Germinal center (tissue), 1 donor: Measurements from ENCODE around the gene GAGE10.

Source experiments
- DNase-seq: peaks from one replicate; pipeline ENCODE4 v3.0.0; 2012; ENCODE audit warnings: mixed read lengths, low spot score

GAGE10 gene, protein sequence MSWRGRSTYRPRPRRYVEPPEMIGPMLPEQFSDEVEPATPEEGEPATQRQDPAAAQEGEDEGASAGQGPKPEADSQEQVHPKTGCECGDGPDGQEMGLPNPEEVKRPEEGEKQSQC

DNA sequence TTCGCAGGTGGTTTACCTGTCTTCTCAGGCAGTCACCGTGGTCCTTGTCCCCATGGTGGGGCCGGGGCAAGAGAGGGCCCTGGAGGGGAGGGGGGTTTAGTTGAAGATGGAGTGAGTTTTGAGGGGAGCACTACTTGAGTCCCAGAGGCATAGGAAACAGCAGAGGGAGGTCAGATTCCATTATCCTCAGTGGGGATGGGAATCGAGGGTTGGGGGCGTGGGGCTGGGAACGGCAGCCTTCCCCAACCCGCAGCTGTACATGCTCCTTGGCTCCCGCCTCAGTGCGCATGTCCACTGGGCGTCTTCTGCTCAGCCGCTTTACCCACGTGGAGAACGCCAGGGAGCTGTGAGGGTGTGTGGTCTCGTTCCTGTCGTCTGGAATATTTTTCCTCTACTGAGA, at the start of gene GAGE10:
Gene GAGE10, plus strand, starts transcription at position 301 of the 400 bp plus-strand sequence. CDS start 1,214 bp downstream, outside the sequence.
- no peak for DNase-seq

DNA sequence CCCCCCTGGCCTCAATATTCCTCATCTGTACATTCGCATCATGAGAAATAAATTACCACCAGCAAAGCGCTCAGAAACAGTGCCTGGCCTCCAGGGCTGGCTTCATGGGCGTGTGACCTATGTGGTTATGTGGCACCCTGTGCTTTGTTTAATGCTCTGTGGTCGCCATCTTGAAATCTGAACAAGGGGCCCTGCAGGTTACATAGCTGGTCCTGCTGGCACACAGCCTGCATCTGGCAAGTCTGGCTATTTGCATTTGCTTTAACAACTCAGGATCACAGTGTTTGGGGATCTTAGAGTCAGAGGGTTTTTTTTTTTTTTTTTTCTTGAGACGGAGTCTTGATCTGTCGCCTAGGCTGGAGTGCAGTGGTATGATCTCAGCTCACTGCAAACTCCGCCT, 48.8 kb upstream of the GAGE10 start:
- no peak for DNase-seq

DNA sequence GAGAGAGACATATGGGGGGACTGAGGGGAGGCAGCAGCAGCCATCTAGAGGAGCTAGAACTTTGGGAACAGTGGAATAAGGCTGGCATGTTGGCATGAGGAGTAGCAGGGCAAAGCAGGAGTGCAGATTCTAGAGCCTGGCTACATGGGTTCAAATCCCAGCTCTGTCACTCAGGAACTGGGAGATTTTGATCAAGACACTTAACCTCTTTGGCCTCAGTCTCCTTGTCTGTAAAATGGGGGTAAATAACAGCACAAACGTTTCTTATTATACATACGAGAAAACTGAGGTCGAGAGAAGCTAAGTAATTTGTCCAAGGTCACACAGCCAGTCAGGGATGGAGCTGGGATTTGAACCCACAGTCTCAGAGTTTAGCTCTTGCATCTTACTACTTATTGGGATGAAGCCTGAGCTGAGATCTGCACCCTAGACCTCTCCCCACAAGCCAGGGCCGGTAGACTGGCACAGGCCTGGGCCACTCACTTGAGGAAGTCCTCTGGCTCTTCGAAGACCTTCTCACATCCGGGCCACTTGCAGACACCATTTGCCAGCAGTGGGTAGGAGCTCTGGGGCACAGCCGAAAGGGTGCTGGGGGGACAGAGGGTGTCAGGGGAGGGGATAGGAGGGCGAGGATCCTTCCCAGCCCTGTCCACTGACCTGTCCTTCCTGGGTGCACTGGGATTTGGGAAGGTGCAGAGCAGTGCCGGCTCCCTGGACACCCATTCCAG, 47.0 kb upstream of the GAGE10 start:
- no peak for DNase-seq

DNA sequence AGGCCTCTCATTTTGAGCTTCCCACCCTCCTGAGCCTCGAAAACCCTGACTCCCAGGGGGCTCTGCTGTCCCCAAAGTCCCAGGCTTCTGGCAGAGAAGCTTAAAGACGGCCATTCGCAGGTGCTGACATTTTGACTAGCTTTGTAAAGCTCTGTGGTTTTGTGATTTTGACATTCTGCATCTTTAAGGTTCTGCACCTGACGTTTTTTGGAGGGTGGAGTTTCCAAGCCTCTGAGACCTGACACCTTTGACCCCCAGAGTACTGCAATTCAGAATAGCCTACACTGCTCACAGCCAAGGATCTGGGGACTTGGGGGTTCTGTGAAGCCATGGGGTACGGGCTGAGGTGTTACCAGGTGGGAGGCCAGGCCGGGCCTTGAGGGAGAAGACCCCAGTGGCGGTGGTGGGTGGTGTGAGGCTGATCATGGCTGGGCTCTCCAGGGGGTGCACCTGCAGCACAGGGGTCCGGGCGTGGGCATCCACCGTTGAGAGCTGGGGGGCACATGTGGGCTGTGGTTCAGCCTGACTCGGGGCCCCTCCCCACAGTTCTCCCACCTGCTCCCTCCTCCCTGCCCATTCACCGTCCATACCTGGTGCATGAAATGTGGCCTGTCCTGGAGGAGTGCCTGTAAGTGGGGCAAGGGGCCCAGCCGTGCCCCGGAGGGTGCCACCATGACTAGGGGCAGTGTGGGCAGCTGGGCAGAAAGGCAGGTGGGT, 46.2 kb upstream of the GAGE10 start:
- no peak for DNase-seq

DNA sequence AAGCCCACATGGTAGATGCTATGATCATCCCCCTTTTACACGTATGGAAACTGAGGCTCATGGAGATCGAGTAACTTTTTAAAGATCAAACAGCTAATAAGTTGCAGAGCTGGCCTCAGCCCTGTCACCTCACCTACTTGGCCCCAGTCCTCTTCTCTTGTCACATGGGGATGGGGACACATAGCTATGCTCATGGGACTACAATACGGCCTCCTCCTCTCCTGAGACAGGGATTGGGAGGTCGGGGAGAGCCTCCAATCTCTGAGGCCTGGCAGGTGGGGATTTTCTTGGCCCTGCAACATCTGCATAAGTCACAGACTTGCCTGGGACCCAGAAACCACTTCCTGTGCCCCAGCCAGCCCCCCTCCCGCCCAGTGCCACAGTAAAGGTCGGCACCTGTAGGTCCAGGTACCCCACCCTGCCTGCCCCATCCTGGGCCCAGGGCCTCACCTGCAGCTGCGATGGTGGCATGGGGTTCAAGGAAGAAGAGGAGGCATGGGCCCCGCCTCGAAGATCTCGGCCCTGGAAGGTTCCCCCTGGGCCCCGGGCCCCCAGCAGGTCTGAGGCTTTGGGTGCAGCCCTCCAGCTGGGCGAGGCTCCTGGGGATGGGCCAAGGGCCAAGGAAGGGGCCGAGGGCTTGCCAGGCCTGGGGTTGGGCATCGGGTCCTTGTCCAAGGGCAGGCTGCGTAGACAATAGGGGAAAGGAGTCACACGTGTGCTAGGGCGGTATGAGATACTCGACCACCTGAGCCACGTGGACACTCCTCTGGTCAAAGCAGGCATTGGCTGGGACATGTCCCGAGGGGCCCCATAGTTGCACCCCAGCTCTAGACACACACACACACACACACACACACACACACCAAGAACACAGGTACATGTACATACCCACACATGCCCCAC, 45.3 kb upstream of the GAGE10 start:
- DNase-seq = no peak

DNA sequence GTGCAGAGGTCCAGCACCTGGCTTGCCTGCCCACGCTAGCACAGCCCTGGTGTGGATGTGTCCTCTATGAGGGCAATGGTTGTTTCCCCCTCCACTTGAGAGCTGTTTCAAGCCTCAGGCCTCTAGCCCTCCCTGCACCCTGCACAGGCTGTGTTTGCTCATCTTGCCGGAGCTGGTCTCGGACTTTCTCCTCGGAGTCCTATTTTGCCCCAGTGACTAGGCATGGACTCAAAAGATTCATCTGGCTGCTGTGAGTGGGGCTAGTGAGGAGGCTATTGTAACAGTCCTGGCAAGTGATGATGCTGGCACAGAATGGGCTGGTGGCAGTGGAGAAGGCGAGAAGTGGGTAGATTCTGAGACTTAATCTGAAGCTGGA, 44.7 kb upstream of the GAGE10 start:
- DNase-seq = no peak

DNA sequence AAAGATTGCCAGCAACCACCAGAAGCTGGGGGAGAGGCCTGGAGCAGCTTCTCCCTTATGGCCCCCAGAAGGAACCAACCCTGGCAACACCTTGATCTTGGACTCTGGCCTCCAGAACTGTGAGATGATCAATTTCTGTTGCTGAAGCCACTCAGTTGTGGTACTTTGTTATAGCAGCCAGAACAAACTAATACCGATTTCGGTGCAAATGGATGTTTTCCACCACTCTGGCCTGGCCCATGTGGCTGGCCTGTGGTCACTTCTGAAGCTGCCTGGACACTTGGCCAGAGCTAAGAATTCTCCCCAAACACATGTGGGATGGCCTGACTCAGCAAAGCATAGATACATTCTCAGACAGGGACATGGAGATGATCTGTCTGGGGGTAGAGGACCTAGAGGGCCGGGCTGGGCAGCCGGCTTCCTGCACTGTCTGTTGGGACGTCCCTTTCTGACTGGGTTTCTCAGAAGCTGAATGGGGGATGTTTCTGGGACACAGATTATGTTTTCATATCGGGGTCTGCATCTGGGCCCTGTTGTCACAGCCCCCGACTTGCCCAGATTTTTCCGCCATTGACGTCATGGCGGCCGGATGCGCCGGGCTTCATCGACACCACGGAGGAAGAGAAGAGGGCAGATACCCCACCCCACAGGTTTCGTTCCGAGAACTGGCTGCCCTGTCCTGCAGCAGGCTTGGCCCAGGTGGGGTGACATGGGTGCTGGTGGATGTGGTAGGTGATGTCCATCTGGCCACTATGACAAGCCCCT, 43.0 kb upstream of the GAGE10 start:
- DNase-seq = no peak

DNA sequence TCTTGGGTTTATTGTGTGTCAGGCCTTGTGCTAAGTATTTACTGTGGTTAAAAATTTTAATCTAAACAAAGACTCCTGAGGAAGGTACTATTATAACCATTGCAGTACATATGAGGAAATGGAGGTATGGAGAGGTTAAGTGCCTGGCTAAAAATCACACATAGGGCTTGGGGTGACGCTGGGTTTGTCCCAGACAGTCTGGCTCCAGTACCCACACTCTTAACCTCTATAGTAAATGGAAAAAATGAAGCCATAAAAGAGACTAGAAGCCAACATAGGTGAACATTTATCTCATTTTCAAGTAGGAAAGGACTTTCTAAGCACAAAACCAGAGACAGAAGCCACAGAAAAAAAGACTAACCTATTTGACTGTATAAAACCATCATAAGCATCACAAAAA, 40.8 kb upstream of the GAGE10 start:
- no peak for DNase-seq

DNA sequence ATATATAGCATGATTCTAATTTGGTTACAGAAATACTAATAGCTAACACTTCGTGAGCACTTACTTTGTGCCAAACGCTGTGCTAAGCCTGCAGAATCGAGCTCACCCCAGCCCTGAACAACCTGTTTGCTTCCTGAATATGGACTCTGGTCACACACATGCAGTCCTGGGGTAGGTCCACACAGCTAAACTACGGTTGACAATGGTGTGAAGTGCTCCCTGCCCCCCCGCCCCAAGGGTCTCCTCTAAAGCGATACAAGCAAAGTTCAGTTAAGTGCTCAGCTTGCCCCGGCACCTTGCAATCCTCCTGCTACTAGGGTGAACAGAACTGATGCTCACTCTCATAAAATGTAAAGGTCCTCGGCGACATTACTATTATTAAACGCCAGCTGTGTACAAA, 39.8 kb upstream of the GAGE10 start:
- DNase-seq = no peak

DNA sequence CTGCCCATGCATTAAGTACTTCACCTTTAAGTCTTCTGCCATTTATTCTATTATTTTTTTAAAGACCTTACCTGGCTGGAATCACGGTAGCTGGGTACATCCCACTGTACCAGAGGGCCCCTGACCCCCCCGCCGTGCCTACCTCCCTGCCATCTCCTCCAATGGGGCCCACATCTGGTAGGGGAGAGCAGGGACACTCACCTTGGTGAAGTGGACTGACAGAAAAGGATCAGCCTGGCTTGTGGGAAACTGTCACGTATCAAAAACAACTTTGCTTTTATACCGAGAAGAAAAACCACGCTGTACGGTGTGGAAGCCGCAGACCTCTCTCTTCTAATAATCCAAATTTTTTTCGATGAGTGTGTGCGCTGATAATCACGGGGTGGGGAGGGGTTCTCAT, 39.0 kb upstream of the GAGE10 start, which contains the start of gene FOXP3:
Gene FOXP3, minus strand, starts transcription at position 251 of the 400 bp plus-strand sequence. CDS start 6,205 bp downstream, outside the sequence.
- DNase-seq = no peak

DNA sequence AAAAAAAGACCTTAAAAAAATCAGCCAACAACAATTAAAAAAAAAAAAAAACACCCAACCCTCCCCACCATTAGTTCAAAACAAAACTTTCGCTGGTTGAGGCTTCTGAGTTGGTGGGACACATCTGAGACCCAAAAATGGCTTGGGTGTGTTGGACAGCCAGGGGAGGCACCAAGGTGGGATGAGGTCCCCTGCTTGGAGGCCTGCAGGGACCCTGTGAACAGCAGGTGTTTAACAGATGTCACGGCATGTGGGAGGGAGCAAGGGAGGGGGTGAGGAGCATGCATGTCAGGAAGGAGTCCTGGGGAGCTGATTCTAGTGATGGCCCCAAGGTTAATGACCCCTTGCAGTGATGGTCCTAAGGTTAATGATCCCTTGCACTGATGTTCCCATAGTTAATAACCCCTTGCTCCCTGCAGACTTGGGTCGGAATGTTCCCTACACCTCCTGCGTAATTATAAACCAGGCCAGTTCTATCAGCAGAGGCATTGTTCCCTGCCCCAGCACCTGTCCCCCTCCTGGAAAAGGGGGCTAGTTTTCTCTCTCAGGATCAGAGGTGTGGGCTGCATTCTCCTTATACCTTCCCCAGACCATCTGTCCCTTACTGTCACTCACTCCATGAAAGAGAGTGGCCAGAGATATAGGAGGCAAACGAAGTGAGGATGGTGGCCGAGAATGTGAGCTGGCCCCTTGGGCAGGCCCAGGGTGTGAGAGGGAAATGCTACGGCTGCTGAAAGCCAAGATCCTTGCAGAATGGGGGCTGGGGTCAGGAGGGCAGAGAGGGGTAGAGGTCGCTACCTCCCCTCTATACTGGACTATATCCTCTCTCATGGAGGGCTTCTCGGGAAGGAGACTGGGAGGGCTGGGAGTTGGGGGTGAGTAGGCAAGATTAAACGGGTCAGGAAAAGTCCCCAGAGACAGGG, 36.7 kb upstream of the GAGE10 start:
- no peak for DNase-seq

DNA sequence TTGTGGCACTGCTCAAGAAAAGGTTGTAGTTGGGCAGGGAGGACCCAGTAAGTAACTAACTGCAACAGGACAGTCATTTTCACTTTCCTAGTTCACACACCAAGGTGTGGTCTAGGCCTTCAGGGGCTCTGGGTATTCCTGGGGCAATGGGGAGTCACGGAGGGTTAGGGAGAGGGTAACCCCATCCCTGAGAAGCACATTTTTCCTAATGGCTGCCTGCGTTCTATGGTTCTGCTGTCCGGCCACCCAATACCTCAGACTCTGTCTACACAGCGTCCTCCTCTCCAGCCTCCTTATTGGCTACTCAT, 34.8 kb upstream of the GAGE10 start:
- DNase-seq = no peak

DNA sequence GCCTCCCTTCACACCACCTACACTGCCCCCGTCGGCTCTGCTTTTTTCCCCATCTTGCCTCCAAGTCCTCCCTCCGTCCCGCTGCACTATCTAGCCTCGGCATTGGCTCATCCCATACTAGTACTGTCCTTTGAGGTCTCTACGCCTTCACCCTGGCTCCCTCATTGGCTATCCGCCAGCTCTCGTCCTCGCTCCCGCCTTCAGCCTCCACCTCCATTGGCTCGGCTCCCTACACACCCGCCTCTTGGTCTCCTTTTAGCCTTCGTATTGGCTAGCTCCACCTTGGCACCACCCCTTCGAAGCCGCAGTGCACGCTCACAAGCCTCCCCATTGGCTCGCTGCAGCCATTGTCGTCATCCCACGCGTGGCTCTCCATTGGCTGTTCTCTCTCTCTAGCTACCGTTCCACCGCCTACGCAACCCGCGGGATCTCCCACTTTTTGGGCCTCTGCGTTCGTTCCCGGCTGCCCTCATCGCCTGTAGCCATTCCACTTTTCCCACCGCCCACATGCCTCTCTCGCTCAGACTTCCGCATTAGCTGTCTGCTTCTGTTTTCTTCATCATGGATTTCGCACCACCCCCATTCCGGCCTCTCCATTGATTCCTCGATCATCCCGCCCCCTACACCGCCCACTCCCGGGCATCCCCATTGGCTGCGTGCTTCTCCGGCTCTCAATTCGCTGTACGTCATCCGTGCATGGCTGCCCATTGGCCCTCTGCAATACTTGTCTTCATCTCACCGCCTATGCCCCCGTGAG, 34.3 kb upstream of the GAGE10 start:
- DNase-seq = peak; percentile 93

DNA sequence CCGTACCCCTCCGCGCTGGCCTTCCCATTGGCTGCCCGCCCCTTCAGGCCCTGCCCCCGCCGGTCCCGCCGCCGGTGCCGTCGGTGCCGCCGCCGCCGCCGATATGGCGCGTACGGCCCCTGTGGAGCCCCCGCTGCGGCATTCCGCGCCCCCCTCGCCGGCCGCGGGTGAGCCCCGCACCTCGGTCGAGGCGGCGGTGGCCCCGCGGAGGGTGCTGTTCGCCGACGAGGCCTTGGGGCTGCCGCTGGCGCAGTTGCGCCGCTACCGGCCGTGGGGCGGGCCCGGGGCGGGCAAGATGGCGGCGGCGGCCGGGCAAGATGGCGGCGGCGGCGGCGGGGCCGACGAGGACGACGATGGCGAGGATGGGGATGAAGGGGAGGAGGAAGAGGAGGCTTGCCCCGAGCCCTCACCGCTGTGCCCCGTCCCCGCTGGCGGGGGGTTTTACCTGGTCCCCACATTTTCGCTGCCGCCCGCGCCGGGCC, 33.6 kb upstream of the GAGE10 start, which contains the start of gene PPP1R3F:
Gene PPP1R3F, plus strand, starts transcription at position 27 of the 482 bp plus-strand sequence. Its CDS starts 77 bp downstream, at position 104.
- no peak for DNase-seq

DNA sequence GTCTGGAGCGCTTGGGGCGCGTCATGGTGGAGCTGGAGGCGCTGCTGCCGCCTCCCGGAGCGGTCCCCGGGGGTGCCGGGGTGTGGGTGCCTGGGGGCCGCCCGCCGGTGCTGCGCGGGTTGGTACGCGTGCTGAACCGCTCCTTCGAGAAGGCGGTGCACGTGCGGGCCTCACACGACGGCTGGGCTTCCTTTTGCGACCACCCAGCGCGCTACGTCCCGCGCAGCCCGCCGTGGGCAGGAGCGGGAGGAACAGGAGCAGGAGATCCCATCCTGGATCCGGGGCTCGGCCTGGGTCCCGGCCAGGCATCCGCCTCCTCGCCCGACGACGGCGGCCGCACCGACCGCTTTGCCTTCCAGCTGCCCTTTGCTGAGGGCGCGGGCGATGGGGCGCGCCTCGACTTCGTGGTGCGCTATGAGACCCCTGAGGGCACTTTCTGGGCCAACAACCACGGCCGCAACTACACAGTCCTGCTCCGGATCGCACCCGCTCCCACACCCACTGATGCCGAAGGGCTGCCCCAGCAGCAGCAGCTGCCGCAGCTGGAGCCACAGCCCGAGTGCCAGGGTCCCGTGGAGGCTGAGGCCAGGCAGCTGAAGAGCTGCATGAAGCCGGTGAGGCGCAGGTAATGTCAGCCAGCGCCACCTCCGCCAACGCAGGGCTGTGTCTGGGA, 33.1 kb upstream of the GAGE10 start:
- no peak for DNase-seq

DNA sequence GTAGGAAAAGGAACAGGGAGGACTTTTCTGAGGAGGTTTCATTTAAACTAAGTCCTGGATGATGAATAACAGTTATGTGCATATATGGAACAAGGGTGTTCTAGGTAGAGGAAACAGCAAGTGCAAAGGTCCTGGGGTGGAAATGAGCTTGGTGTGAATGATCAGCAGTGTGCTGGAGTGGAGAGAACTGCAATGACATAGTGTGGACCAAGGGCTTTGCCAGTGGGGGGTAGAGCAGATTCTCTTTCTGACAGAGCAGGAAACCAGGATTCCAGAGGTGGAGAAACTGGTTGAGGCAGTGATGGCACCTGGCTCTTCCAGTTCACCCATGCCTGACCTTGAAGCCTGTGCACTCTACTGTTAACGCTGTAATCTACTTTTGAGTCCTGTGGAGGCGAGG, 32.1 kb upstream of the GAGE10 start:
- DNase-seq = no peak

DNA sequence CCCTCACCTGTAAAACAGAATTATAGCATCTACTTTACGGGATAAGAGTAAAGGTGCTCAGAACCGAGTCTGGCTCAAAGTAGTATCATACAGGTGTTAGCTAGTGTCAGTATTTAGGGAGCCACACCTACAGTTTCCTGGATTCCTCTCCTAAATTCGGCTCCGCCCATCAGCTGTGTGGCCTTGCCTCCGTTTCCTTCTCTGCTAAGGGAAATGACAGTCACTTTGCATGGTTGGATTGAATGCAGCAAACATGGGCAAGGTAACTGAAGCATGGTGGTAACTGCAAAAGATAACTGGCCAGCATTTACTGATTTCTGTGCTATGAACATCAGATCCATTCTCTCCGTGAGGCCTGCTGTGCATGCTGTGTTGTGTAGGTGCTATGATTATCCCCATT, 31.0 kb upstream of the GAGE10 start:
- no peak for DNase-seq

DNA sequence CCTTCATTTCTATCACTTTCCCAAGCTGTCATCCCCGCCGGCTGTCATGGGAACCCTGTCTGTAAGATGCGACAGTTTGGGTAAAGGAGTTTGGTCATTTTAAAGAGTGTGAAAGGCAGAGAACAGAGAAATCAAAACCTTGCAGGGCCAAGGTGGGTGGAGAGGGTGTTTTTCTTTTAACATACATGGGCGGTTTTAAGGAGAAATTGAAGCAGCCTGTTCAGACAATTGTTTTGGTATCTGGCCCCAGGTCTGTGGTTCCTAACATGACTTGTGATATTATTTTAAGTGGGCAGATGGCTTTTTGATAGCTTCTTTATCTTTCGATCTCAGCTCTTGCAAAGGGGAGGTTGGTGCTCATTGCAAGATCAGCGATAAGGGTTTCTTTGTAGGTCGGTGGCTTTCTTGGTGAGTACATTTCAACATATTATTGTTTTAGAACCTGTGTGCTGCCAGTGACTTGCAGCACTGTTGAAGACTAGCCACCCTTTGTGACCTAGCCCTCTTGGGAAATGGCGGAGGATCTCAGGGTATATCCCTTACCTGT, 30.2 kb upstream of the GAGE10 start:
- no peak for DNase-seq

DNA sequence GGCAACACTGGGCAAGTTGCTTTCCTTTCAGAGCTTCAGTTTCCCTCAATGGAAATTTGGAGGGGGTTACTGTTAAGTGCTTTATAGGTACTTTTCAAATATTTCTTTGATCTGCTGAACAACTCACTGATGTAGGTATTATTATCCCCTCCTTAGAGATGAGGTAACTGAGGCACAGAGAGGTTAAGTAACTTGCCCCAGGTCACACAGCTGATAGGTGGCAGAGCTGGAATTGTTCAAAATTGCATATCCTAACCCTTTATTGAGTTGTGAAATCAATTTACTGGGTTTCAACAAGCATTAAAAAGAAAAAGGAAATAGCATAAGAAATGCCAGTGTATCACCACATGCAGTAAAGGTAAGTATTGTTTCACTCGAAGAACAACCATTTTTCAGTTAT, 27.2 kb upstream of the GAGE10 start:
- DNase-seq = no peak
